Cardiac fibroblast (primary cell): Measurements from ENCODE around the gene EIF4A2.

Experiments
- DNase-seq, 2 donors: peaks; one replicate each; pipeline versions ENCODE4 v3.0.0 to v3.0.0-alpha.2; 2010; ENCODE audit warnings: low read depth in 2 of 2
- H3K4me3 ChIP-seq, 2 donors: replicated peaks in 1 of 2; 1 replicate in 1 of 2; 2 replicates in 1 of 2; pipeline ENCODE4 v1.5.1; 2011; ENCODE audit warnings: low read depth in 2 of 2, low read length in 2 of 2, mild to moderate bottlenecking in 2 of 2, moderate library complexity in 1 of 2
- CTCF ChIP-seq: IDR thresholded peaks from one replicate; pipeline ENCODE4 v1.5.1; 2011; ENCODE audit warnings: low read depth, mild to moderate bottlenecking, low read length, inconsistent platforms

EIF4A2 gene

DNA sequence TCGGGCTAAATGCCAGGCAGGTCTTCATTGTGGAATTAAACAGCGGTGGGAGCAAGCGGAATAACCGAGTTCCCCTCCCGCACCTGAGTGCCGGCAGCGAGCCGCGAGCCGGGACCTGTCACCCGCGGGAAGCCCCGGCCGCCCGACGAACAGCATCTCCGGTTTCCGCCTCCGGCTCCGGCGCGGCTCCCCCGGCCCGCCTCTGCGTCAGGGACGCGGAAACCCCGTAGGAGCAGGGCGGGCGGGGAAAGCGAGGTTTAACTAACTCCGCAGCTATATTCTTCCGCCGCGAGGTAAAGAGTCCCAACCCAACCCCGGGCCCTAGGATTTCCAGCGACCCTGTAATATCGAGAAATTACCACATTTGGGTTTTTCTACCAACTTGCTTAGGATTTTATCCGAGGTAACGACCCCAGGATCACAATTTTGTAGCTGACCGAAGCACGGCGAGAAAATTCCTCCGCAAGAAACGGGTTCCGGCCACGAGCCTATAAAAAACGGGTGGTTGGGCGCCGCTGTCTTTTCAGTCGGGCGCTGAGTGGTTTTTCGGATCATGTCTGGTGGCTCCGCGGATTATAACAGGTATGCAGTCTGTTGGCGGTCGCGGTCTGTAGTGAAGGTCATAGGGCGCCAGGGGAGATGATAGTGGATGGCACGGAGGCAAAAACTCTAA lies at the start of gene EIF4A2:
EIF4A2 (plus strand) TSS at position 520 of the 673 bp plus-strand sequence; CDS start at position 554, 34 bp downstream.
- peak within 1 kb of the TSS; percentile 69 to 93 for H3K4me3 ChIP-seq
- DNase-seq = peak; percentile 93
- no peak for TF ChIP-seq CTCF

- DNase-seq = no peak
- TF ChIP-seq CTCF = no peak
- no peak overlapping the region for H3K4me3 ChIP-seq
Measured at GRCh38 chr3:186742618-186743380, 40.6 kb upstream of the EIF4A2 start.

GRCh38 chr3:186743666-186744065 lies 39.7 kb upstream of the EIF4A2 start:
- no peak for DNase-seq
- H3K4me3 ChIP-seq = no peak overlapping the region
- TF ChIP-seq CTCF = no peak

- no peak for TF ChIP-seq CTCF
- peak; percentile 89 for DNase-seq
- no peak overlapping the region for H3K4me3 ChIP-seq
Measured at GRCh38 chr3:186746008-186746407, 37.4 kb upstream of the EIF4A2 start.

DNA sequence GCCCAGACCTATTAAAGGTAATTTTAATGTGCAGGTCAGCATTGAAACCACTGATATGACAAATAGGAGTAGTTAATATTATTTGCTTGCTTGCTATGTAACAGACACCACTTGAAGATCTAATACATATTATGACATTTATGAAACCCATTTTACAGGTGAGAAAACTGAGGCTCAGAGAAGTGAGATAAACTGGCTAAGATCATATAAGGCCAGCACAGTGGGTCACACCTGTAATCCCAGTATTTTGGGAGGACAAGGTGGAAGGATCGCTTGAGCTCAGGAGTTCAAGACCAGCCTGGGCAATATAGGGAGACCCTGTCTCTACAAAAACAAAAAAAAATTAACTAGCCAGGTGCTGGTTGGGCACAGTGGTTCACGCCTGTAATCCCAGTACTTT lies 33.1 kb upstream of the EIF4A2 start:
- TF ChIP-seq CTCF = no peak
- no peak for DNase-seq
- H3K4me3 ChIP-seq = no peak overlapping the region

GRCh38 chr3:186751480-186751879 lies 31.9 kb upstream of the EIF4A2 start:
- DNase-seq = no peak
- TF ChIP-seq CTCF = no peak
- no peak overlapping the region for H3K4me3 ChIP-seq
